ENCODE results near the gene GUCD1.

DNA sequence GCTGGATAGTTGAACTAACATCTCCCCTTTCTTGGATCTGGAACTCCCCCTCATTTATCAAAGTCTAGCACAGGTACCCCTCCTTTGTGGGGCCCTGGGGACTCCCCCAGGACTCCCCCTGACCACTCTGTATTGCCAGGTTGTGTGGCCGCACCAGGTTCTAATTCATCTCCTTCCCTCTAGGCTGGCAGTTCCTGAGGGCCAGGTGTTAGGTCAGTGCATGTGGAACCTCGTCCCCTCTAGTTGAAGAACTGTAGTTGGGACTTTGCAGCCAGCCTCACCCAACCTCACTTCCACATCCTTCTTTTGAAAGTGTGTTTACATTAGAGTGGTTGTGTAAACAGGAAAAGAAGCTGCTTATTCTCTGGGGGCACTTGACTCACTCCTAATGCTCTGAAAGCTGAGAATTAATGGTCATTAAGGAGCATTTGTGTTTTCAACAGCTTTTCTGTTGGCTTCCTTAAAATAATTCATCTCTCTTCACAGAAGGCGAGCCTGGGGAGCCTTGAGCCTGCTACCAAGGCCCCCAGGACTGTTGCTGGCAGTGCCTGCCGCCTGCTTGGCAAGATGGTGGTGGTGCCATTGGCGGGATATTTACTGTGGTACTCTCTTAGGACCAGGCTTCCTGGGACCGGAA, 48.0 kb downstream of the GUCD1 start:
- TF ChIP-seq, protein P1, sequence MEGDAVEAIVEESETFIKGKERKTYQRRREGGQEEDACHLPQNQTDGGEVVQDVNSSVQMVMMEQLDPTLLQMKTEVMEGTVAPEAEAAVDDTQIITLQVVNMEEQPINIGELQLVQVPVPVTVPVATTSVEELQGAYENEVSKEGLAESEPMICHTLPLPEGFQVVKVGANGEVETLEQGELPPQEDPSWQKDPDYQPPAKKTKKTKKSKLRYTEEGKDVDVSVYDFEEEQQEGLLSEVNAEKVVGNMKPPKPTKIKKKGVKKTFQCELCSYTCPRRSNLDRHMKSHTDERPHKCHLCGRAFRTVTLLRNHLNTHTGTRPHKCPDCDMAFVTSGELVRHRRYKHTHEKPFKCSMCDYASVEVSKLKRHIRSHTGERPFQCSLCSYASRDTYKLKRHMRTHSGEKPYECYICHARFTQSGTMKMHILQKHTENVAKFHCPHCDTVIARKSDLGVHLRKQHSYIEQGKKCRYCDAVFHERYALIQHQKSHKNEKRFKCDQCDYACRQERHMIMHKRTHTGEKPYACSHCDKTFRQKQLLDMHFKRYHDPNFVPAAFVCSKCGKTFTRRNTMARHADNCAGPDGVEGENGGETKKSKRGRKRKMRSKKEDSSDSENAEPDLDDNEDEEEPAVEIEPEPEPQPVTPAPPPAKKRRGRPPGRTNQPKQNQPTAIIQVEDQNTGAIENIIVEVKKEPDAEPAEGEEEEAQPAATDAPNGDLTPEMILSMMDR (IDR thresholded peaks at IDR 0.05; ENCODE audit: insufficient read depth, low read depth, low read length) = no peak
- TF ChIP-seq EZH2 (IDR thresholded peaks at IDR 0.05; ENCODE audit: insufficient read depth, low read length) = no peak

All from astrocyte (in vitro differentiated cells and primary cell).